Hematopoietic multipotent progenitor cell treated with erythropoietin and hydrocortisone succinate and interleukin-3 and kit ligand, for 8 days (in vitro differentiated cells): ENCODE results near the gene ABCA7.

ENCODE experiments used
- DNase-seq: peaks from one replicate; pipeline ENCODE4 v3.0.0-alpha.2; 2015

Gene ABCA7

GRCh38 chr19:1058112-1058511 is 18.2 kb downstream of the ABCA7 start:
- no peak for DNase-seq

GRCh38 chr19:1060689-1061088 is 20.8 kb downstream of the ABCA7 start:
- no peak for DNase-seq

GRCh38 chr19:1061987-1062386 is 22.1 kb downstream of the ABCA7 start:
- DNase-seq: no peak

GRCh38 chr19:1062387-1063029 is 22.6 kb downstream of the ABCA7 start:
- DNase-seq: peak; percentile 52

GRCh38 chr19:1063030-1063908 is 23.4 kb downstream of the ABCA7 start:
- peak; percentile 67 for DNase-seq

- DNase-seq: no peak
Measured at GRCh38 chr19:1063909-1064660, 24.2 kb downstream of the ABCA7 start.

GRCh38 chr19:1064661-1065605 is 25.0 kb downstream of the ABCA7 start:
- DNase-seq: peak; percentile 62

GRCh38 chr19:1065606-1066109 is 25.8 kb downstream of the ABCA7 start:
- no peak for DNase-seq

- DNase-seq: peak; percentile 43
Measured at GRCh38 chr19:1066251-1066747, 26.4 kb downstream of the ABCA7 start.

GRCh38 chr19:1066748-1067340 is 26.9 kb downstream of the ABCA7 start, which contains the start of gene ARHGAP45:
Gene ARHGAP45, plus strand, starts transcription at chr19:1067167. Its CDS starts 239 bp downstream, at chr19:1067406.
- DNase-seq: peak; percentile 40

- DNase-seq: no peak
Measured at GRCh38 chr19:1067341-1067957, 27.5 kb downstream of the ABCA7 start.

- peak; percentile 41 for DNase-seq
Measured at GRCh38 chr19:1068009-1069001, 28.4 kb downstream of the ABCA7 start.

GRCh38 chr19:1069009-1069779 is 29.3 kb downstream of the ABCA7 start:
- peak; percentile 91 for DNase-seq

- DNase-seq: no peak
Measured at GRCh38 chr19:1070576-1070930, 30.6 kb downstream of the ABCA7 start.

GRCh38 chr19:1070931-1071791 is 31.3 kb downstream of the ABCA7 start:
- no peak for DNase-seq

- DNase-seq: no peak
Measured at GRCh38 chr19:1072371-1073015, 32.6 kb downstream of the ABCA7 start.
